ENCODE data around the gene TRIM3. TPM values are rescaled to one million over a fixed set of nuclear protein-coding genes. Genes with fewer than 3 reads are reported as not detected.

The TRIM3 gene
- total RNA-seq, 1 donor from 2014 or later = 20.6 TPM

DNA sequence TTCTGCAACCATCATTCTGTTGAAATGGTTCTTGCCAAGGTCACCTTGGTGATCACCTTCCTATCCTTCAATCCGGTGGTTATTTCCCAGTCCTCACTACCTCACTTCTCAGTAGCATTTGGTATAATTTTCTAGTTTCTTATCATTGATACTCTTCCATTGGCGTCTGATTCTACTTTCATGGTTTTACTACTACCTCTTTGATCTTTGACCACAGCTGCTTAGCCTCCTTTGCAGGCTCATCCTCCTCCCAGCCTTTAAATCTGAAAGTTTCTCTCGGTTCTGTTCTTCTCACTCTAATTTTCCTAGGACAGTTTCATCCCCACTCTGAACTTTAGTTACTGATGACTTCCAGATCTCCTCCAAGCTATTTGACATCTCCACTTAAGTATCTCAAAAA is 12.5 kb upstream of the TRIM3 start:
- Mint-ChIP-seq H3K27me3 (ENCODE audit: low read depth) (no peaks in the 10 kb centered on the region), H3K4me3 (no peak overlapping the region), H3K9me3 (no peaks in the 10 kb centered on the region), H3K27ac (ENCODE audit: unreplicated experiment) (no peak overlapping the region), H3K36me3 (ENCODE audit: low read depth) (peaks cover 10% of the 10 kb centered on the region), H3K4me1 (peaks cover 17% of the 10 kb centered on the region)
- TF ChIP-seq, protein P1, sequence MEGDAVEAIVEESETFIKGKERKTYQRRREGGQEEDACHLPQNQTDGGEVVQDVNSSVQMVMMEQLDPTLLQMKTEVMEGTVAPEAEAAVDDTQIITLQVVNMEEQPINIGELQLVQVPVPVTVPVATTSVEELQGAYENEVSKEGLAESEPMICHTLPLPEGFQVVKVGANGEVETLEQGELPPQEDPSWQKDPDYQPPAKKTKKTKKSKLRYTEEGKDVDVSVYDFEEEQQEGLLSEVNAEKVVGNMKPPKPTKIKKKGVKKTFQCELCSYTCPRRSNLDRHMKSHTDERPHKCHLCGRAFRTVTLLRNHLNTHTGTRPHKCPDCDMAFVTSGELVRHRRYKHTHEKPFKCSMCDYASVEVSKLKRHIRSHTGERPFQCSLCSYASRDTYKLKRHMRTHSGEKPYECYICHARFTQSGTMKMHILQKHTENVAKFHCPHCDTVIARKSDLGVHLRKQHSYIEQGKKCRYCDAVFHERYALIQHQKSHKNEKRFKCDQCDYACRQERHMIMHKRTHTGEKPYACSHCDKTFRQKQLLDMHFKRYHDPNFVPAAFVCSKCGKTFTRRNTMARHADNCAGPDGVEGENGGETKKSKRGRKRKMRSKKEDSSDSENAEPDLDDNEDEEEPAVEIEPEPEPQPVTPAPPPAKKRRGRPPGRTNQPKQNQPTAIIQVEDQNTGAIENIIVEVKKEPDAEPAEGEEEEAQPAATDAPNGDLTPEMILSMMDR (conservative IDR thresholded peaks at IDR 0.05) = no peak
- DNase-seq (ENCODE audit: low read depth, low spot score) = no peak

DNA sequence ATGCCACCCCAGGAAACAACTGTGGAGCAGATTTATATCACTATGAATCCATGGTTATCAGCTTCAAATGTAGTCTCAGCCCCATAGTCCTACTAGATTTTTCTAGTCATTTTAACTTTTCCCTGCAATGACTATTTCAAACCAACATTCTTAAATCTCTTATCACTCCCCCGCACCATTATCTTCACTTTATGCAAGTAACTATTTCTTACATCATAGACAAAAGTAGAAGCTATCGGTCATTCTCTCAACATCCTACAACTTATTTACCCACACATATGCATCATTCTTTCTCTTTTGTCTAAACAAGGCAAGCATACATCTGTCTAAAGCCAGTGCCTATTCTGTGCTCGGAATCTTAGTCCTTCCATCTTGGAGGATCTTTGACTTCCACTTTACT is 11.9 kb upstream of the TRIM3 start:
- Mint-ChIP-seq H3K27ac (ENCODE audit: unreplicated experiment) (no peak overlapping the region), H3K9me3 (no peaks in the 10 kb centered on the region), H3K4me3 (no peak overlapping the region), H3K36me3 (ENCODE audit: low read depth) (peaks cover 12% of the 10 kb centered on the region), H3K27me3 (ENCODE audit: low read depth) (no peaks in the 10 kb centered on the region), H3K4me1 (peaks cover 23% of the 10 kb centered on the region)
- DNase-seq (ENCODE audit: low read depth, low spot score) = no peak
- TF ChIP-seq, protein P1 (conservative IDR thresholded peaks at IDR 0.05) = no peak

DNA sequence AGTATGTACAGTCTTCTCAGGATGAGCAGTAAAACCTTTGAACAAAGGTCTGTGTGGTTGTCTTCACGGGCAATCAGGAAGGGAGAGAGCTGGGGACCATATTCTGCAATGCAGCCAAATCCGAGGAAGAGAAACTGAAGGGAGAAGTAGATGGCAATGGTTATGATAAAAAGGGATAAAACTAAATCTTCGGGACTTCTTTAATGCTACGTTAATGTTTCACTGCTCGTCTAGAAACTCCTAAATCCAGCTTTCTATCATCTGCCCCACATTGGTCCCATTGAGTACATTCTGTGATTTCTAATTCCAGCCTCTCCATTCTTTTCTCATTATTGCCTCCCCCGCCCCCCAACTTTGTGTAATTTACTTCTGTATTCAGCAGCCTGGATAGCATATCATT is 9.3 kb upstream of the TRIM3 start:
- Mint-ChIP-seq H3K9me3 (no peaks in the 10 kb centered on the region), H3K27ac (ENCODE audit: unreplicated experiment) (peak overlapping the region; percentile 46), H3K36me3 (ENCODE audit: low read depth) (peaks cover 12% of the 10 kb centered on the region), H3K4me3 (peak overlapping the region; percentile 99), H3K4me1 (peaks cover 38% of the 10 kb centered on the region), H3K27me3 (ENCODE audit: low read depth) (no peaks in the 10 kb centered on the region)
- no peak for DNase-seq (ENCODE audit: low read depth, low spot score)
- TF ChIP-seq, protein P1 (conservative IDR thresholded peaks at IDR 0.05) = no peak

DNA sequence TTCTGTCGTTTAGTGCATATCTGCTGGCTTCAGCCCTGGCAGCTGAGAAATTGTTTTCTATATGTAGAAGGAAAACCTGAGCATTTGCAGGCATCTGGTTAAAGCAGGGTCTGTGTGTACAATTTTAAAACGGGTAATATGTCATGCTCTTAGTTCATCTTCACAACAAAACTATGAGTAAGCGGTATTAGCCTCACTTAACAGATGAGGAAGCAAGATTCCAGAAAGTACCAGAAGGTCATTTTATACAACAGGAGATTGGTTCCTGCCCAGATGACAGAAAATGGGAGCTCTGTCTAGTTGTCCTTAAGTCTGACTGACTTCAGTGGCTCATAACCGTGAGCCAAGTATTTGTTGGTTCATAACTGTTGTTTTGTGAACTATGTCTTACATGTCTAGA is 8.7 kb upstream of the TRIM3 start:
- no peak for DNase-seq (ENCODE audit: low read depth, low spot score)
- H3K4me1 Mint-ChIP-seq = peaks cover 38% of the 10 kb centered on the region
- H3K9me3 Mint-ChIP-seq = no peaks in the 10 kb centered on the region
- TF ChIP-seq, protein P1 (conservative IDR thresholded peaks at IDR 0.05) = no peak
- no peaks in the 10 kb centered on the region for H3K27me3 Mint-ChIP-seq (ENCODE audit: low read depth)
- H3K36me3 Mint-ChIP-seq (ENCODE audit: low read depth) = peaks cover 15% of the 10 kb centered on the region
- peak overlapping the region; percentile 99 for H3K4me3 Mint-ChIP-seq
- H3K27ac Mint-ChIP-seq (ENCODE audit: unreplicated experiment) = peak overlapping the region; percentile 55

DNA sequence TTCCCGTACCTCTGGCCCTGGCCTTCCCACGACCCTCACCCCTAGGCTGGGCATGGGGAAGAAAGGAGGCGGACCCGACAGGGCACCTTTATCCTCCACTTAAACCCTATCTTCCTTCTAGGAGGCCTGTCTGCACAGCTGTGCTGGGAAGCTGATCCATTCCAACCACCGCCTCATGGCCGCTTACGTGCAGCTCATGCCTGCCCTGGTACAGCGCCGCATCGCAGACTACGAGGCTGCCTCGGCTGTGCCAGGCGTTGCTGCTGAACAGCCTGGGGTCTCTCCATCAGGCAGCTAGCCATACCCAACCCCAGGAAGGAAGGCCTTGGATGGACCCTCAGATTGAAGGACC is 8.2 kb upstream of the TRIM3 start:
- peaks cover 15% of the 10 kb centered on the region for H3K36me3 Mint-ChIP-seq (ENCODE audit: low read depth)
- H3K4me1 Mint-ChIP-seq = peaks cover 38% of the 10 kb centered on the region
- H3K27me3 Mint-ChIP-seq (ENCODE audit: low read depth) = no peaks in the 10 kb centered on the region
- peak overlapping the region; percentile 99 for H3K4me3 Mint-ChIP-seq
- no peaks in the 10 kb centered on the region for H3K9me3 Mint-ChIP-seq
- no peak for DNase-seq (ENCODE audit: low read depth, low spot score)
- TF ChIP-seq, protein P1 (conservative IDR thresholded peaks at IDR 0.05) = no peak
- peak overlapping the region; percentile 99 for H3K27ac Mint-ChIP-seq (ENCODE audit: unreplicated experiment)

All from neural crest cell (in vitro differentiated cells).